ENCODE data around the gene KMT5C. TPM values are rescaled to one million over a fixed set of nuclear protein-coding genes. Genes with fewer than 3 reads are reported as not detected.

Gene KMT5C
- total RNA-seq, 2 experiments from 2014 or later, result 32.6 to 33.1 TPM

DNA sequence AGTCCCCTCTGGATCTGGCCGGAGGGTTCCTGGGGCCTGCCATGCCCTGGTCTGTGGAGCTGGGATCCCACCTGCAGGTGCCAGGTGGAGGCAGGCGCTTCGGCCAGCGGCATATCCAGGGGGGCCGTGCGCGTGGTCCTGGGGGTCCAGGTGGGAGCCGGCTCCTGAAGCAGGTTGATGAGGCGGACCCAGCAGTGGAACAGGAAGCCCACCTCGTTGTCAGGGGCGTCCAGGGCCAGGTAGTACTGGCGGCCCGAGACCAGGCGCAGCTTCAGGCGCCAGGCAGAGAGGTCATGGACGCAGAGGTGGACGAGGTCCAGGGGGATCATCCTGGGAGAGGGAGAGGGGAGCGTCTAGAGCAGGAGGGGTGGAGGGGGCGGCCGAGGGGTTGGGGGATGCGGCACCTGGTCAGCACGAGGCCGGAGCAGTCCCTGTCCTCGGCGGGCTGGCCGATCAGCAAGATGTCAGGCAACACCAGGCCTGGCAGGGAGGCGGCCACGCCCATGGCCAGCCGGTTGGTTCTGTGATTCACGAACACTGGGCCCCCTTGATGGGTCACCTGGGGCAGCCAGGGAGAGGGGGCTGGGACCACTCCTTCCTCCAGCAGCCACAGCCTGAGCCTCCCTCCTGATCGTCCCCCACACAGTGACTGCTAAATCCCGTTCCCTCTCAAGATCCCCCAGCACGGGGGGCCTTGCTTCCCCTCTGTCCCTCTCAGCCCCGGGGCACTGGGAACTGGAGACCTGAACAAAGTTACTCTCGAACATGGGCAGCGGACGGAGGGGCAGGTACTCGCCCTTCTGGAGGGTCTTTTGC lies 22.7 kb downstream of the KMT5C start:
- no peak overlapping the region for H3K4me3 Mint-ChIP-seq
- TF ChIP-seq, protein P1, sequence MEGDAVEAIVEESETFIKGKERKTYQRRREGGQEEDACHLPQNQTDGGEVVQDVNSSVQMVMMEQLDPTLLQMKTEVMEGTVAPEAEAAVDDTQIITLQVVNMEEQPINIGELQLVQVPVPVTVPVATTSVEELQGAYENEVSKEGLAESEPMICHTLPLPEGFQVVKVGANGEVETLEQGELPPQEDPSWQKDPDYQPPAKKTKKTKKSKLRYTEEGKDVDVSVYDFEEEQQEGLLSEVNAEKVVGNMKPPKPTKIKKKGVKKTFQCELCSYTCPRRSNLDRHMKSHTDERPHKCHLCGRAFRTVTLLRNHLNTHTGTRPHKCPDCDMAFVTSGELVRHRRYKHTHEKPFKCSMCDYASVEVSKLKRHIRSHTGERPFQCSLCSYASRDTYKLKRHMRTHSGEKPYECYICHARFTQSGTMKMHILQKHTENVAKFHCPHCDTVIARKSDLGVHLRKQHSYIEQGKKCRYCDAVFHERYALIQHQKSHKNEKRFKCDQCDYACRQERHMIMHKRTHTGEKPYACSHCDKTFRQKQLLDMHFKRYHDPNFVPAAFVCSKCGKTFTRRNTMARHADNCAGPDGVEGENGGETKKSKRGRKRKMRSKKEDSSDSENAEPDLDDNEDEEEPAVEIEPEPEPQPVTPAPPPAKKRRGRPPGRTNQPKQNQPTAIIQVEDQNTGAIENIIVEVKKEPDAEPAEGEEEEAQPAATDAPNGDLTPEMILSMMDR (IDR thresholded peaks at IDR 0.05), result no peak
- ChIA-PET POLR2A (no interaction called here), CTCF (no interaction called here)
- DNase-seq, result no peak
- H3K36me3 Mint-ChIP-seq (ENCODE audit: low read depth), result no peaks in the 10 kb centered on the region
- intact Hi-C loops (cut with micrococcal nuclease), result no loop called here
- H3K9me3 Mint-ChIP-seq, result no peaks in the 10 kb centered on the region
- H3K4me1 Mint-ChIP-seq (ENCODE audit: low read depth), result peaks cover 2% of the 10 kb centered on the region
- no peak overlapping the region for H3K27ac Mint-ChIP-seq
- no peak for ATAC-seq
- H3K27me3 Mint-ChIP-seq, result peaks cover 2% of the 10 kb centered on the region

DNA sequence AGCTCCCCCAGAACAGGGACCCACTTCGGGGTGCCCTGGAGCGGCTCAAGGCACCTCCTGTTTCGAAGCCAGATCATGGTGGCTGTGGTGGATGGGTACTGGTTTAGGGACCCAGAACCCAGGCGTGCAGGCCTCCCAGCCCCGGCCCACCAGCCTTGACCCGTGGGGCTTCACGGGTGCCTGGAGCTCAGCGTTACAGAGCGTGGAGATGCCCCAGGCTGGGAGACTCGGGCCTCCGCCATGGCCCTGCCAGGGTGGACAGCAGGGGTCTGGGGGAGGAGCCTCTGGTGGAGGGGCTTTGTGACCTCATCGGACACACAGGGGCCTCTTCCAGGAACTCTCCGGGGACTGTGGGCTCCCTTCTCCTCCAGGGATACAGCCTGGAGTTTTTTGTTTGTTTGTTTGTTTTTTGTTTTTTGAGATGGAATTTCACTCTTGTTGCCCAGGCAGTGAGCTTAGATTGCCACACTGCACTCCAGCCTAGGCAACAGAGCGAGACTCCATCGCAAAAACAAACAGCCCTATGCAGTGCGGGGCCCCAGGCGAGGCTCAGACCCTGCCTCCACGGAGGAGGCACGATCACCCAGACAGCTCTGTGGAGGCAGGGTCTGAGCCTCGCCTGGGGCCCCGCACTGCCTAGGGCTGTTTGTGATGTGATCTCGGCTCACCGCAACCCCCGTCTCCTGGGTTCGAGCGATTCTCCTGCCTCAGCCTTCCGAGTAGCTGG lies 23.5 kb downstream of the KMT5C start, which contains the start of gene GARIN5B:
GARIN5B (minus strand) TSS at position 271 of the 727 bp plus-strand sequence; CDS start at position 77, 194 bp downstream.
- intact Hi-C loops (cut with micrococcal nuclease), result no loop called here

DNA sequence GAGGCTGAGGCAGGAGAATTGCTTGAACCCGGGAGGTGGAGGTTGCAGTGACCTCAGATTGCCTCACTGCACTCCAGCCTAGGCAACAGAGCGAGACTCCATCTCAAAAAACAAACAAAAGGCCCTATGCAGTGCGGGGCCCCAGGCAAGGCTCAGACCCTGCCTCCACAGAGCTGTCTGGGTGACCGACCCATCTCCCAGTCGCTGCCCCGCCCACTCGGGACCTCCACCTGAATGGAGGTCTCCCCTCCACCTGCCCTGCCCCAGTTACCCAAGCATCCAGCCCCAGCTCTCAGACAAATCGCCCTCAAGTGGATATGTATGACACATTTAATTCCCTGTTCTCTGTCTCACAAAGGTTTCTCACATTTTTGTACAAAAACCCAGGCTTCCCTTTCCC lies 25.6 kb downstream of the KMT5C start:
- Mint-ChIP-seq H3K4me1 (ENCODE audit: low read depth) (peaks cover 5% of the 10 kb centered on the region), H3K36me3 (ENCODE audit: low read depth) (no peaks in the 10 kb centered on the region), H3K27ac (no peak overlapping the region), H3K4me3 (no peak overlapping the region), H3K27me3 (peaks cover 16% of the 10 kb centered on the region), H3K9me3 (no peaks in the 10 kb centered on the region)
- ChIA-PET CTCF (no interaction called here), POLR2A (interaction anchor here (0.8 to 1.4 kb wide), 3 partner anchors 10 to 138 kb away, joined by 3 to 4 read pairs (median 3); no protein-coding TSS in a partner anchor)
- no peak for DNase-seq
- ATAC-seq, result no peak
- TF ChIP-seq, protein P1 (IDR thresholded peaks at IDR 0.05), result no peak
- intact Hi-C loops (cut with micrococcal nuclease), result no loop called here

More for the DNA sequence above, 23.5 kb downstream of the KMT5C start, which contains the start of gene GARIN5B:
- no peaks in the 10 kb centered on the region for H3K9me3 Mint-ChIP-seq
- ATAC-seq, result no peak
- no peaks in the 10 kb centered on the region for H3K36me3 Mint-ChIP-seq (ENCODE audit: low read depth)
- TF ChIP-seq, protein P1 (IDR thresholded peaks at IDR 0.05), result no peak
- H3K27me3 Mint-ChIP-seq, result peaks cover 6% of the 10 kb centered on the region
- peaks cover 2% of the 10 kb centered on the region for H3K4me1 Mint-ChIP-seq (ENCODE audit: low read depth)
- H3K4me3 Mint-ChIP-seq, result no peak within 1 kb of the TSS
- ChIA-PET CTCF (no interaction called here), POLR2A (no interaction called here)
- no peak for DNase-seq
- no peak within 1 kb of the TSS for H3K27ac Mint-ChIP-seq

DNA sequence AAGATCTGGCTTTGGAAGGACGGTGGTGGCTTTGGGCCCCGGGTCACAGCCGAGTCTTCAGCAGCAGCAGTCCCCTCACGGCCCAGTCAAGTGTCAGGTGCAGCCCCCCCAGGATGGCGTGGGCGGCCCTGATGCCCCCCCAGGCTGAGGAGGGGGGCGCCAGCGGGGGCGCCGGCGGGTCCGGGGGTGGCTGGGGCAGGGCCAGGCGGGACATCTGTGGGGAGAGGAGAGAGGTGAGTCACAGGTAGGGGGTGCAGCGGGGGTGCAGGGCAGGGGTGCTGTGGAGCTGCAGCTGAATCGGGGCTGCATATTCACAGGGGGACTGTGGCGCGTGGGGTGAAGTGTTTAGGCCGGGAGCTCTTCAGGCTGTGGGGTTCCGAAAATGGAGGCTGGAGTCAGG lies 26.3 kb downstream of the KMT5C start:
- ChIA-PET POLR2A (interaction anchor here (1.4 kb wide), 1 partner anchor 13 kb away, joined by 4 read pairs; no protein-coding TSS in a partner anchor), CTCF (interaction anchor here (0.5 to 1.0 kb wide), 3 partner anchors 27 to 1594 kb away, joined by 3 read pairs; no protein-coding TSS in a partner anchor)
- Mint-ChIP-seq H3K27ac (no peak overlapping the region), H3K36me3 (ENCODE audit: low read depth) (no peaks in the 10 kb centered on the region), H3K27me3 (peaks cover 22% of the 10 kb centered on the region), H3K9me3 (no peaks in the 10 kb centered on the region), H3K4me1 (ENCODE audit: low read depth) (peaks cover 5% of the 10 kb centered on the region), H3K4me3 (no peak overlapping the region)
- TF ChIP-seq, protein P1 (IDR thresholded peaks at IDR 0.05), result no peak
- intact Hi-C loops (cut with micrococcal nuclease), result no loop called here
- ATAC-seq (no peak), DNase-seq (no peak)
